H1 (cell line): ENCODE measurements around the gene WDR27. TPM values are rescaled to one million over a fixed set of nuclear protein-coding genes. Genes with fewer than 3 reads are reported as not detected.

Experiments
- CTCF ChIA-PET: fragments of 300-600 bp; sonication (Branson Sonifier 250); formaldehyde crosslinking; loops from one replicate; lab custom pipeline; 2021; ENCODE audit not compliant: partially characterized antibody; lab: Charles Lee
- POLR2A ChIA-PET: fragments of 300-600 bp; sonication (Branson Sonifier 250); formaldehyde crosslinking; loops from one replicate; lab custom pipeline; 2021; ENCODE audit warnings: inconsistent platforms; ENCODE audit not compliant: partially characterized antibody; lab: Charles Lee
- DNase-seq, 2 experiments: peaks; one replicate each; pipeline versions ENCODE4 v3.0.0 to v3.0.0-alpha.2; 2010 to 2022; ENCODE audit warnings: low spot score in 2 of 2, low read depth in 1 of 2, mixed read lengths in 1 of 2
- FAIRE-seq: peaks from 2 replicates; lab custom pipeline; 2011; peaks lifted over from hg19 to GRCh38; lab: Jason Lieb, UNC
- H2AFZ ChIP-seq: 2 replicates; pipeline ENCODE4 v1.8.1; 2012; ENCODE audit warnings: low read length, inconsistent platforms
- H2AK5ac ChIP-seq: 2 replicates; pipeline ENCODE4 v1.6.1; 2013; ENCODE audit warnings: low read depth, low read length
- H2BK120ac ChIP-seq: replicated peaks from 2 replicates; pipeline ENCODE3; 2013; ENCODE audit warnings: low read depth, low read length, inconsistent platforms
- H2BK12ac ChIP-seq: 2 replicates; pipeline ENCODE4 v1.6.1; 2013; ENCODE audit warnings: low read depth, low read length
- H2BK15ac ChIP-seq: 2 replicates; pipeline ENCODE4 v1.6.1; 2013; ENCODE audit warnings: low read length
- H2BK20ac ChIP-seq: 2 replicates; pipeline ENCODE4 v1.6.1; 2013; ENCODE audit warnings: low read length
- H2BK5ac ChIP-seq: 2 replicates; pipeline ENCODE4 v1.6.1; 2013; ENCODE audit warnings: low read depth, low read length
- H3K14ac ChIP-seq: 2 replicates; pipeline ENCODE4 v1.6.1; 2013; ENCODE audit warnings: inconsistent platforms; ENCODE audit not compliant: insufficient read length
- H3K18ac ChIP-seq: 2 replicates; pipeline ENCODE4 v1.6.1; 2013; ENCODE audit warnings: low read length; ENCODE audit errors: extremely low read depth
- H3K23ac ChIP-seq: 2 replicates; pipeline ENCODE4 v1.6.1; 2013; ENCODE audit warnings: inconsistent platforms; ENCODE audit not compliant: insufficient read length
- H3K23me2 ChIP-seq: 2 replicates; pipeline ENCODE4 v1.6.1; 2013; ENCODE audit warnings: low read depth, low read length
- H3K27ac ChIP-seq: 2 replicates; pipeline ENCODE4 v1.6.1; 2011; ENCODE audit warnings: low read depth, low read length, inconsistent platforms
- H3K27me3 ChIP-seq, 4 experiments: replicated peaks in 1 of 4; 1 replicate in 1 of 4; 2 replicates in 3 of 4; pipeline versions ENCODE4 v1.6.1 to v1.8.1; 2011 to 2013; ENCODE audit warnings: low read length in 3 of 4, mild to moderate bottlenecking in 3 of 4, inconsistent platforms in 2 of 4, mixed read lengths in 2 of 4, moderate library complexity in 1 of 4; ENCODE audit not compliant: control insufficient read depth in 3 of 4, insufficient read depth in 3 of 4; ENCODE audit errors: extremely low read depth in 1 of 4
- H3K36me3 ChIP-seq, 4 experiments: 2 replicates each; pipeline versions ENCODE4 v1.6.1 to v1.8.1; 2011 to 2013; ENCODE audit warnings: mild to moderate bottlenecking in 4 of 4, low read length in 3 of 4, moderate library complexity in 2 of 4, control low read depth in 1 of 4, inconsistent platforms in 1 of 4; ENCODE audit not compliant: insufficient read depth in 4 of 4, control insufficient read depth in 2 of 4
- H3K4ac ChIP-seq: replicated peaks from 2 replicates; pipeline ENCODE3; 2013; ENCODE audit warnings: low read length, low read depth, mixed read lengths, inconsistent platforms; ENCODE audit not compliant: insufficient read length
- H3K4me1 ChIP-seq, 4 experiments: replicated peaks in 1 of 4; 1 replicate in 1 of 4; 2 replicates in 3 of 4; pipeline versions ENCODE4 v1.6.1 to v1.8.1; 2011 to 2013; ENCODE audit warnings: low read length in 3 of 4, inconsistent platforms in 2 of 4, mixed read lengths in 1 of 4; ENCODE audit not compliant: insufficient read depth in 4 of 4, control insufficient read depth in 3 of 4
- H3K4me2 ChIP-seq, 2 experiments: 2 replicates each; pipeline versions ENCODE4 v1.6.1 to v1.8.1; 2011 to 2013; ENCODE audit warnings: low read depth in 2 of 2, low read length in 2 of 2, control low read depth in 1 of 2, inconsistent platforms in 1 of 2, mild to moderate bottlenecking in 1 of 2; ENCODE audit not compliant: insufficient read depth in 1 of 2
- H3K4me3 ChIP-seq, 4 experiments: fragments of 200-600, 300-600 bp in 1 of 4; sonication (generic), shearing (Covaris generic), sonication (Bioruptor Twin) in 1 of 4; 2 replicates each; pipeline versions ENCODE4 v1.5.1 to v1.8.1; 2011 to 2016; ENCODE audit warnings: low read length in 4 of 4, low read depth in 3 of 4, control low read depth in 2 of 4, inconsistent platforms in 2 of 4, mild to moderate bottlenecking in 2 of 4, mixed read lengths in 1 of 4, moderate library complexity in 1 of 4; ENCODE audit not compliant: insufficient read depth in 2 of 4; ENCODE audit errors: extremely low read depth in 1 of 4
- H3K56ac ChIP-seq: replicated peaks from 2 replicates; pipeline ENCODE3; 2013; ENCODE audit warnings: low read depth, mild to moderate bottlenecking, mixed read lengths, low read length, inconsistent platforms; ENCODE audit not compliant: insufficient read length
- H3K79me1 ChIP-seq: 2 replicates; pipeline ENCODE4 v1.6.1; 2013; ENCODE audit warnings: low read depth, low read length, control low read depth
- H3K79me2 ChIP-seq, 2 experiments: 2 replicates each; pipeline versions ENCODE4 v1.6.1 to v1.8.1; 2012 to 2013; ENCODE audit warnings: low read length in 2 of 2, mild to moderate bottlenecking in 2 of 2, inconsistent platforms in 1 of 2; ENCODE audit not compliant: insufficient read depth in 2 of 2, control insufficient read depth in 1 of 2
- H3K9ac ChIP-seq, 4 experiments: replicated peaks in 1 of 4; 1 replicate in 1 of 4; 2 replicates in 3 of 4; pipeline versions ENCODE4 v1.6.1 to v1.8.1; 2011 to 2013; ENCODE audit warnings: low read depth in 3 of 4, low read length in 3 of 4, control low read depth in 2 of 4, mild to moderate bottlenecking in 2 of 4, moderate library complexity in 2 of 4, inconsistent platforms in 1 of 4; ENCODE audit errors: extremely low read depth in 1 of 4
- H3K9me3 ChIP-seq, 2 experiments: 2 replicates each; pipeline versions ENCODE4 v1.6.1 to v1.8.1; 2012 to 2013; ENCODE audit warnings: mild to moderate bottlenecking in 2 of 2, moderate library complexity in 2 of 2, control low read depth in 1 of 2, inconsistent platforms in 1 of 2, low read depth in 1 of 2, low read length in 1 of 2, mixed read lengths in 1 of 2; ENCODE audit not compliant: insufficient read depth in 2 of 2
- H4K20me1 ChIP-seq, 2 experiments: replicated peaks in 1 of 2; 2 replicates each; pipeline versions ENCODE3 to v1.8.1; 2011 to 2013; ENCODE audit warnings: inconsistent platforms in 2 of 2, low read length in 2 of 2, mild to moderate bottlenecking in 1 of 2; ENCODE audit not compliant: insufficient read depth in 2 of 2, control insufficient read depth in 1 of 2
- H4K5ac ChIP-seq: 2 replicates; pipeline ENCODE4 v1.6.1; 2013; ENCODE audit warnings: low read length, low read depth, mixed read lengths, inconsistent platforms; ENCODE audit not compliant: insufficient read length
- H4K8ac ChIP-seq: 2 replicates; pipeline ENCODE4 v1.8.0; 2013; ENCODE audit warnings: mild to moderate bottlenecking, moderate library complexity, low read length, inconsistent platforms; ENCODE audit not compliant: insufficient read depth; ENCODE audit errors: extremely low read depth
- H4K91ac ChIP-seq: replicated peaks from 2 replicates; pipeline ENCODE3; 2013; ENCODE audit warnings: low read length, mixed read lengths, inconsistent platforms; ENCODE audit not compliant: insufficient read length
- BRCA1 ChIP-seq: IDR thresholded peaks from 2 replicates; pipeline ENCODE4 v1.6.1; 2012; ENCODE audit warnings: low read depth, low read length, improper control_type of control experiment
- CEBPB ChIP-seq: IDR thresholded peaks from 2 replicates; pipeline ENCODE4 v1.6.1; 2012; ENCODE audit warnings: low read depth, low read length
- CREB1 ChIP-seq: IDR thresholded peaks from 2 replicates; pipeline ENCODE4 v1.6.1; 2012; ENCODE audit warnings: inconsistent platforms
- FOSL1 ChIP-seq: IDR thresholded peaks from 2 replicates; pipeline ENCODE4 v1.6.1; 2011; ENCODE audit warnings: mild to moderate bottlenecking, low read depth, low read length, moderate library complexity; ENCODE audit not compliant: insufficient read depth
- JUND ChIP-seq: IDR thresholded peaks from 2 replicates; pipeline ENCODE4 v1.6.1; 2011; ENCODE audit warnings: mild to moderate bottlenecking, improper control_type of control experiment, low read length
- KDM1A ChIP-seq: fragments of 200-600, 300-600 bp; sonication (generic); IDR thresholded peaks from 2 replicates; pipeline ENCODE4 v1.7.1; 2016; ENCODE audit warnings: mild to moderate bottlenecking, low read length, borderline replicate concordance
- RAD21 ChIP-seq, 2 experiments: IDR thresholded peaks in 1 of 2; conservative IDR thresholded peaks in 1 of 2; 2 replicates each; pipeline ENCODE4 v1.6.1; 2011; ENCODE audit warnings: low read depth in 2 of 2, low read length in 2 of 2, improper control_type of control experiment in 1 of 2, inconsistent platforms in 1 of 2, mild to moderate bottlenecking in 1 of 2, moderate library complexity in 1 of 2
- RBBP5 ChIP-seq: IDR thresholded peaks from 2 replicates; pipeline ENCODE4 v1.7.1; 2012; ENCODE audit warnings: low read depth, mild to moderate bottlenecking, inconsistent platforms, low read length, moderate library complexity, borderline replicate concordance
- SIRT6 ChIP-seq: IDR thresholded peaks from one replicate; pipeline ENCODE4 v1.7.1; 2012; ENCODE audit warnings: low read length, inconsistent platforms
- SP4 ChIP-seq: IDR thresholded peaks from 2 replicates; pipeline ENCODE4 v1.6.1; 2012; ENCODE audit warnings: low read length, inconsistent platforms
- WGBS, 2 experiments: shearing (Covaris generic) in 1 of 2; methylation state at CpG; one replicate each; pipeline versions ENCODE4 v1.1.6 to v1.1.7; 2013 to 2015; ENCODE audit warnings: low lambda C conversion rate in 2 of 2, mixed read lengths in 2 of 2, inconsistent platforms in 1 of 2, low coverage in 1 of 2, missing lambda C conversion rate in 1 of 2; ENCODE audit not compliant: insufficient replicate concordance in 2 of 2, insufficient coverage in 1 of 2, insufficient read length in 1 of 2; ENCODE audit errors: extremely low coverage in 1 of 2, missing lambda C conversion rate in 1 of 2; 5-methylcytosine and 5-hydroxymethylcytosine counted together
- polyA plus RNA-seq, 7 experiments: library from polyadenylated mRNA; depleted of rRNA in 3 of 7; stranded (reverse) in 5 of 7; unstranded in 2 of 7; fragments of >200 nt in 5 of 7; fragments of 200-250 nt in 2 of 7; gene quantifications; 1 replicate in 5 of 7; 2 replicates in 1 of 7; 4 replicates in 1 of 7; pipeline versions ENCODE4 v1.2.1 to v1.2.3, GENCODE V29; 2011 to 2013; ENCODE audit warnings: missing spikeins in 2 of 7, mixed read lengths in 2 of 7
- total RNA-seq: library from RNA; stranded (reverse); fragmentation: NEBNext Ultra II Directional; extraction: Animal tissue kit (Norgen Biotek cat#: 25700); gene quantifications from 2 replicates; pipeline ENCODE4 v1.2.1, GENCODE V29; 2021

WDR27 gene
- total and polyA plus RNA-seq, 2 of the 8 experiments (the other 6 are each of a cell fraction or from before 2014, with no cell fraction given), result 53.6 to 68.6 TPM

DNA sequence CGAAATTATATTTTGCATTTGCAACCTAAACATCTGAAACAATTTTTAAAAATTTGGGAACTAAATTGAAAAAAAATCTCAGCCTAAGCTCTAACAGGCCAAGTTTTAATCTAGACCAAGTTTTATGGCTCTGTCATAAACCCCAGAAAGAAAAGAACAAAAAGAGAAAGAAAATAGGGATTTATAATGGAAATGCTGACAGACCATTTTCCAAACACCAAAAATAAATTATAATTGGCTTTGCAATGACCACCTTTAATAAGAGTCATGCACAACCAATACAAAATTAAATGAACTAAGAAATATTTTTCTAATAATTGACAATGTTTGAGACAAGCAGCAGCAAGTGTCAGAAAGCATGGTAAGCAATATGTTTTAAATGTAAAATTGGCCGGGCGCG lies 72.6 kb downstream of the WDR27 start:
- no peak overlapping the region for H4K5ac ChIP-seq
- no peak overlapping the region for H3K14ac ChIP-seq
- no peak overlapping the region for H2BK120ac ChIP-seq
- H3K18ac ChIP-seq, result no peak overlapping the region
- no peak overlapping the region for H2BK12ac ChIP-seq
- POLR2A ChIA-PET, result no interaction called here
- FAIRE-seq, result no peak
- no peak overlapping the region for H3K27ac ChIP-seq
- peaks cover 0 to 6% of the 10 kb centered on the region in 2 experiments for H4K20me1 ChIP-seq
- H2BK5ac ChIP-seq, result no peak overlapping the region
- no peak overlapping the region for H3K4me3 ChIP-seq
- no peaks in the 10 kb centered on the region for H3K79me2 ChIP-seq
- peaks cover 2% of the 10 kb centered on the region for H3K79me1 ChIP-seq
- CTCF ChIA-PET, result interaction anchor here (0.6 kb wide), 1 partner anchor 996 kb away, joined by 5 read pairs; no protein-coding TSS in a partner anchor
- H4K91ac ChIP-seq, result no peak overlapping the region
- H3K23ac ChIP-seq, result no peak overlapping the region
- H2AFZ ChIP-seq, result no peak overlapping the region
- H3K4ac ChIP-seq, result no peak overlapping the region
- H2BK15ac ChIP-seq, result no peak overlapping the region
- H3K4me1 ChIP-seq, result no peaks in the 10 kb centered on the region; a peak in 1 of 7 replicates
- H3K27me3 ChIP-seq, result no peaks in the 10 kb centered on the region
- no peak for DNase-seq
- TF ChIP-seq RAD21 (IDR thresholded peaks at IDR 0.05 in 1 of 2, conservative IDR thresholded peaks at IDR 0.05 in 1 of 2; ENCODE audit: low read depth in 2 of 2, low read length in 2 of 2) (no peak), CREB1 (no peak), RBBP5 (no peak), CEBPB (no peak), BRCA1 (no peak), JUND (no peak), KDM1A (no peak), SP4 (no peak), FOSL1 (no peak), SIRT6 (no peak)
- H3K4me2 ChIP-seq, result no peak overlapping the region
- H3K9me3 ChIP-seq, result no peaks in the 10 kb centered on the region
- no peak overlapping the region for H2BK20ac ChIP-seq
- no peak overlapping the region for H3K9ac ChIP-seq
- WGBS, 2 experiments, result 69% methylated on average over 4 of the region's 4 CpGs; no CpG with 5 or more reads in 1 of the 2 experiments
- H3K23me2 ChIP-seq, result no peaks in the 10 kb centered on the region
- H2AK5ac ChIP-seq, result no peak overlapping the region
- no peak overlapping the region for H4K8ac ChIP-seq
- H3K56ac ChIP-seq, result no peak overlapping the region
- H3K36me3 ChIP-seq, result peaks cover 6 to 34% (median 20%) of the 10 kb centered on the region in 4 experiments
